ENCODE results near the gene CLEC16A. TPM values are rescaled to one million over a fixed set of nuclear protein-coding genes. Genes with fewer than 3 reads are reported as not detected.

Gene CLEC16A
- total RNA-seq, 3 donors from 2014 or later, result 20.0 to 35.3 (median 33.1) TPM

DNA sequence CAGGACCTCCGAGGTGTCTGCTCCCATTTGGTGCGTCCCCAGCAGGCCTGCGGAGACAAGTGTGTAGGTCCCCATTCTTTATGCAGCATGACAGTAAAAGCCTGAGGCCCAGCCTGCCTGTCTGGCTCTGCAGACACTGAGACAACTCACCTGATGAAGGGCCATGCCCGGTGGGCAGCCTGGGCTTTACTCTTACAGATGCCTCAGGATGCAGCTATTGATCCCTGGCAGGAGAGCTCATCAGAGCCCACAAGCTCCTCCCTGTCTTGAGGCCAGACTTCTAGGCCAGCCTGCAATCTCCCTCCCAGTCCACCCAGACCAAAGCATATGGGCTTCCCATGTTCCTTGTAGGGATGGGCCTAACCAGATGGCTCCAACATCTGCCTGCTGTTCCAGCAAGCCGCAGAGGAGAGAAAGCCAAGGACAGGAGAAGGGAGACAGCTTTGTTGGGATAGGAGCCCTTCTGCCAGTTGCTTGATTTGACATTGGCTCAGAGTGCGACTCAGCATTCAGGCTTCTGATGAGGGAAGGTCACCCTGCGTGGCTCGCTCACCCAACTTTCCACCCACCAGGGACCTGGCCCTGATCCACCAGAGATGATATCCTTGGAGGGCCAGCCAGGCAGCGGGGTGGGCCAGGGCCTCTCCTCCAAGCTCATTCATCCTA is 224.2 kb downstream of the CLEC16A start:
- TF ChIP-seq, protein P1, sequence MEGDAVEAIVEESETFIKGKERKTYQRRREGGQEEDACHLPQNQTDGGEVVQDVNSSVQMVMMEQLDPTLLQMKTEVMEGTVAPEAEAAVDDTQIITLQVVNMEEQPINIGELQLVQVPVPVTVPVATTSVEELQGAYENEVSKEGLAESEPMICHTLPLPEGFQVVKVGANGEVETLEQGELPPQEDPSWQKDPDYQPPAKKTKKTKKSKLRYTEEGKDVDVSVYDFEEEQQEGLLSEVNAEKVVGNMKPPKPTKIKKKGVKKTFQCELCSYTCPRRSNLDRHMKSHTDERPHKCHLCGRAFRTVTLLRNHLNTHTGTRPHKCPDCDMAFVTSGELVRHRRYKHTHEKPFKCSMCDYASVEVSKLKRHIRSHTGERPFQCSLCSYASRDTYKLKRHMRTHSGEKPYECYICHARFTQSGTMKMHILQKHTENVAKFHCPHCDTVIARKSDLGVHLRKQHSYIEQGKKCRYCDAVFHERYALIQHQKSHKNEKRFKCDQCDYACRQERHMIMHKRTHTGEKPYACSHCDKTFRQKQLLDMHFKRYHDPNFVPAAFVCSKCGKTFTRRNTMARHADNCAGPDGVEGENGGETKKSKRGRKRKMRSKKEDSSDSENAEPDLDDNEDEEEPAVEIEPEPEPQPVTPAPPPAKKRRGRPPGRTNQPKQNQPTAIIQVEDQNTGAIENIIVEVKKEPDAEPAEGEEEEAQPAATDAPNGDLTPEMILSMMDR (IDR thresholded peaks at IDR 0.05), result no peak
- no peaks in the 10 kb centered on the region for H3K36me3 ChIP-seq
- intact Hi-C loops (cut with DNase I; ENCODE audit: low total_unique reads), result no loop called here
- H3K27ac ChIP-seq, result no peak overlapping the region
- no peak overlapping the region for H3K4me3 ChIP-seq
- H3K27me3 ChIP-seq, result no peaks in the 10 kb centered on the region
- no peaks in the 10 kb centered on the region for H3K4me1 ChIP-seq
- no peaks in the 10 kb centered on the region for H3K9me3 ChIP-seq
- no peak for DNase-seq (ENCODE audit: low spot score in 2 of 2)

GRCh38 chr16:11169641-11170040 is 225.3 kb downstream of the CLEC16A start:
- no peaks in the 10 kb centered on the region for H3K4me1 ChIP-seq
- no peak for DNase-seq (ENCODE audit: low spot score in 2 of 2)
- no peaks in the 10 kb centered on the region for H3K9me3 ChIP-seq
- no peaks in the 10 kb centered on the region for H3K36me3 ChIP-seq
- no peak overlapping the region for H3K27ac ChIP-seq
- intact Hi-C loops (cut with DNase I; ENCODE audit: low total_unique reads), result no loop called here
- TF ChIP-seq, protein P1 (IDR thresholded peaks at IDR 0.05), result no peak
- TF ChIP-seq POLR2A (IDR thresholded peaks at IDR 0.05) (no peak), POLR2AphosphoS5 (IDR thresholded peaks at IDR 0.05) (no peak)
- no peaks in the 10 kb centered on the region for H3K27me3 ChIP-seq
- H3K4me3 ChIP-seq, result no peak overlapping the region

DNA sequence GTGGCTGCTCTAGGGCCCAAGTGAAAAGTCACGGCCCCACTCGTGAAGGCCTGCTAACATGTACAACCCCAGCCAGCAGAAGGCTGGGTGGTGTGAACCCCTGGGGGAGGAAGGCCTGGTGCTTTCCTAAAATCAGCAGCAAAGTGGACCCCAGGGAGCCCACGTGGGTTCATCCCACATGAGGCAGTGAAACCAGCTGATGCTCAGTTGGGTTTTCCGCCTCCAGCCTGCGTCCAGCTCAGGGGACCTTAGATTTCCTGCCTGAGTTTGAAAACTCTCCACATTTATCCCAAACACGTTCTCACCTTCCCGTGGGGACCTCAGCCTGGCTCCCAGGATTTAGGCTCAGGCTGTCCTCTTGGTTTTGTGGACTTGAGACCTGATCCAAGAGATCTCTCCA is 225.8 kb downstream of the CLEC16A start:
- Histone ChIP-seq H3K27me3 (no peaks in the 10 kb centered on the region), H3K36me3 (no peaks in the 10 kb centered on the region), H3K27ac (no peak overlapping the region), H3K9me3 (no peaks in the 10 kb centered on the region), H3K4me3 (no peak overlapping the region), H3K4me1 (no peaks in the 10 kb centered on the region)
- TF ChIP-seq POLR2AphosphoS5 (IDR thresholded peaks at IDR 0.05), result no peak
- no peak for TF ChIP-seq POLR2A (IDR thresholded peaks at IDR 0.05)
- TF ChIP-seq, protein P1 (IDR thresholded peaks at IDR 0.05), result no peak
- DNase-seq (ENCODE audit: low spot score in 2 of 2), result no peak
- intact Hi-C loops (cut with DNase I; ENCODE audit: low total_unique reads), result no loop called here

GRCh38 chr16:11170696-11171447 is 226.5 kb downstream of the CLEC16A start:
- Histone ChIP-seq H3K27me3 (no peaks in the 10 kb centered on the region), H3K27ac (no peak overlapping the region), H3K36me3 (no peaks in the 10 kb centered on the region), H3K9me3 (no peaks in the 10 kb centered on the region), H3K4me1 (no peaks in the 10 kb centered on the region), H3K4me3 (no peak overlapping the region)
- no peak for DNase-seq (ENCODE audit: low spot score in 2 of 2)
- intact Hi-C loops (cut with DNase I; ENCODE audit: low total_unique reads), result no loop called here
- TF ChIP-seq POLR2A (IDR thresholded peaks at IDR 0.05) (no peak), POLR2AphosphoS5 (IDR thresholded peaks at IDR 0.05) (no peak)
- TF ChIP-seq, protein P1 (IDR thresholded peaks at IDR 0.05), result no peak

DNA sequence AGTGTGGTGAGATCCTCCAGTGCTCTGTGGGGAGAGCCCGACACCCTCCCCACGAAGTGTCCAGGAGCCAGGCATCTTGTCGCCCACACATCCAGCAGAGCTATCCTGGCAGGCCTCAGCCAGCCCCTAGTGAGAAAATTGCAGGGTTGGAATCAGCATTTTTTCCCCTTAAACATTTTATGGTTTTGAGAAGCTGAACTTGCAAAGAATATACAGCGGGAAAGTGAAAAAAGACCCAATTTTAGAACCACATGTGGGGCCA is 227.0 kb downstream of the CLEC16A start:
- H3K36me3 ChIP-seq, result no peaks in the 10 kb centered on the region
- no peak for DNase-seq (ENCODE audit: low spot score in 2 of 2)
- no peak for TF ChIP-seq POLR2AphosphoS5 (IDR thresholded peaks at IDR 0.05)
- TF ChIP-seq, protein P1 (IDR thresholded peaks at IDR 0.05), result no peak
- no peak for TF ChIP-seq POLR2A (IDR thresholded peaks at IDR 0.05)

More for the DNA sequence above, 227.0 kb downstream of the CLEC16A start:
- intact Hi-C loops (cut with DNase I; ENCODE audit: low total_unique reads), result no loop called here
- no peaks in the 10 kb centered on the region for H3K27me3 ChIP-seq
- H3K9me3 ChIP-seq, result no peaks in the 10 kb centered on the region
- no peak overlapping the region for H3K27ac ChIP-seq
- H3K4me1 ChIP-seq, result no peaks in the 10 kb centered on the region
- H3K4me3 ChIP-seq, result no peak overlapping the region

Measured in breast epithelium (tissue), 4 donors.